ENCODE results near the gene ARHGAP42.

The ARHGAP42 gene

GRCh38 chr11:100869328-100869727 lies 182.2 kb downstream of the ARHGAP42 start:
- TF ChIP-seq CTCF (IDR thresholded peaks at IDR 0.05; ENCODE audit: control insufficient read depth, extremely low read depth, insufficient read depth) = no peak
- DNase-seq (ENCODE audit: low read depth) = no peak
- H3K4me3 ChIP-seq (ENCODE audit: low read depth, low read length) = no peak overlapping the region

GRCh38 chr11:100870138-100870537 lies 183.1 kb downstream of the ARHGAP42 start:
- H3K4me3 ChIP-seq (ENCODE audit: low read depth, low read length) = no peak overlapping the region
- DNase-seq (ENCODE audit: low read depth) = no peak
- no peak for TF ChIP-seq CTCF (IDR thresholded peaks at IDR 0.05; ENCODE audit: control insufficient read depth, extremely low read depth, insufficient read depth)

GRCh38 chr11:100872951-100873740 lies 186.1 kb downstream of the ARHGAP42 start:
- H3K4me3 ChIP-seq (ENCODE audit: low read depth, low read length) = no peak overlapping the region
- DNase-seq (ENCODE audit: low read depth) = no peak
- TF ChIP-seq CTCF (IDR thresholded peaks at IDR 0.05; ENCODE audit: control insufficient read depth, extremely low read depth, insufficient read depth) = no peak

- no peak for DNase-seq (ENCODE audit: low read depth)
- H3K4me3 ChIP-seq (ENCODE audit: low read depth, low read length) = no peak overlapping the region
- TF ChIP-seq CTCF (IDR thresholded peaks at IDR 0.05; ENCODE audit: control insufficient read depth, extremely low read depth, insufficient read depth) = no peak
Observed at GRCh38 chr11:100874203-100874602, 187.1 kb downstream of the ARHGAP42 start.

- H3K4me3 ChIP-seq (ENCODE audit: low read depth, low read length) = no peak overlapping the region
- no peak for DNase-seq (ENCODE audit: low read depth)
- TF ChIP-seq CTCF (IDR thresholded peaks at IDR 0.05; ENCODE audit: control insufficient read depth, extremely low read depth, insufficient read depth) = no peak
Observed at GRCh38 chr11:100875521-100875869, 188.4 kb downstream of the ARHGAP42 start.

- no peak for DNase-seq (ENCODE audit: low read depth)
- TF ChIP-seq CTCF (IDR thresholded peaks at IDR 0.05; ENCODE audit: control insufficient read depth, extremely low read depth, insufficient read depth) = no peak
- no peak overlapping the region for H3K4me3 ChIP-seq (ENCODE audit: low read depth, low read length)
Observed at GRCh38 chr11:100876815-100877520, 189.9 kb downstream of the ARHGAP42 start.

Measured in LNCaP clone FGC (cell line).